Activated CD4-positive, alpha-beta T cell treated with anti-CD3 and anti-CD28 coated beads, Interleukin-2, Interleukin-6, amounts not matched to agents 100 ng/mL and 50 ng/mL, durations not matched to agents 16 hours and 8 hours (primary cell): ENCODE results near the gene COMP.
A peak's percentile ranks its signal among the peaks of the same experiment; 100 is the strongest.
"Not testable (repeated sequence)": the region's sequence is repeated elsewhere in the genome, so short reads cannot be mapped to it uniquely, and the experiment has no call there.

Experiments
- DNase-seq: peaks from one replicate; pipeline ENCODE4 v3.0.0-alpha.2; 2020

COMP gene

GRCh38 chr19:18790566-18791314 is at the start of gene COMP:
TSS of gene COMP (minus strand) at chr19:18791305. CDS start at chr19:18791269, 36 bp downstream.
- DNase-seq = no peak

GRCh38 chr19:18840288-18841267 is 49.5 kb upstream of the COMP start:
- DNase-seq = no peak

GRCh38 chr19:18839465-18840287 is 48.6 kb upstream of the COMP start:
- no peak for DNase-seq

GRCh38 chr19:18834644-18834984 is 43.5 kb upstream of the COMP start:
- no peak for DNase-seq

- no peak for DNase-seq
These were observed 42.9 kb upstream of the COMP start for GRCh38 chr19:18833849-18834643.

- no peak for DNase-seq
These were observed 42.0 kb upstream of the COMP start for GRCh38 chr19:18833141-18833476.

GRCh38 chr19:18832306-18833140 is 41.4 kb upstream of the COMP start:
- peak; percentile 41 for DNase-seq

GRCh38 chr19:18831524-18832305 is 40.6 kb upstream of the COMP start, which contains the start of gene UPF1:
TSS of gene UPF1 (plus strand) at chr19:18831959. CDS start at chr19:18832210, 251 bp downstream.
- peak; percentile 97 for DNase-seq

- no peak for DNase-seq
These were observed 39.4 kb upstream of the COMP start for GRCh38 chr19:18830488-18830887.

GRCh38 chr19:18828786-18829185 is 37.7 kb upstream of the COMP start:
- no peak for DNase-seq

GRCh38 chr19:18817574-18817973 is 26.5 kb upstream of the COMP start:
- DNase-seq = no peak

GRCh38 chr19:18816645-18817044 is 25.5 kb upstream of the COMP start:
- DNase-seq = not testable (repeated sequence)

- no peak for DNase-seq
These were observed 24.6 kb upstream of the COMP start for GRCh38 chr19:18815673-18816072.

- no peak for DNase-seq
These were observed 23.0 kb upstream of the COMP start for GRCh38 chr19:18814063-18814462.

GRCh38 chr19:18811638-18812037 is 20.5 kb upstream of the COMP start:
- not testable (repeated sequence) for DNase-seq

GRCh38 chr19:18809149-18809868 is 18.2 kb upstream of the COMP start:
- DNase-seq = no peak

- DNase-seq = no peak
These were observed 16.8 kb upstream of the COMP start for GRCh38 chr19:18807861-18808331.

- no peak for DNase-seq
These were observed 13.5 kb upstream of the COMP start for GRCh38 chr19:18804643-18805042.

GRCh38 chr19:18804139-18804601 is 13.1 kb upstream of the COMP start:
- no peak for DNase-seq
